H9 (cell line): ENCODE measurements around the gene OAS3. TPM values are rescaled to one million over a fixed set of nuclear protein-coding genes. Genes with fewer than 3 reads are reported as not detected.

Experiments
- DNase-seq: peaks from one replicate; pipeline ENCODE4 v3.0.0-alpha.2; 2017
- H2AFZ ChIP-seq: one replicate; pipeline ENCODE4 v1.6.1; 2013; ENCODE audit warnings: mild to moderate bottlenecking, low read length, control low read depth, moderate library complexity
- H2AK5ac ChIP-seq: 2 replicates; pipeline ENCODE4 v1.6.1; 2013; ENCODE audit warnings: low read length, control low read depth, mixed read lengths; ENCODE audit not compliant: insufficient read length
- H2BK120ac ChIP-seq: one replicate; pipeline ENCODE4 v1.6.1; 2013; ENCODE audit warnings: low read depth, mild to moderate bottlenecking, low read length, control low read depth, inconsistent platforms; ENCODE audit not compliant: poor library complexity, severe bottlenecking
- H2BK12ac ChIP-seq: 2 replicates; pipeline ENCODE4 v1.6.1; 2013; ENCODE audit warnings: low read length, control low read depth, mixed read lengths, low read depth; ENCODE audit not compliant: insufficient read length
- H2BK15ac ChIP-seq: 2 replicates; pipeline ENCODE4 v1.6.1; 2013; ENCODE audit warnings: low read depth, low read length, control low read depth
- H2BK20ac ChIP-seq: one replicate; pipeline ENCODE4 v1.6.1; 2013; ENCODE audit warnings: low read depth, mild to moderate bottlenecking, low read length, control low read depth, inconsistent platforms; ENCODE audit not compliant: poor library complexity, severe bottlenecking
- H2BK5ac ChIP-seq: 2 replicates; pipeline ENCODE4 v1.6.1; 2013; ENCODE audit warnings: low read length, control low read depth, mixed read lengths; ENCODE audit not compliant: insufficient read length
- H3K14ac ChIP-seq: 2 replicates; pipeline ENCODE4 v1.6.1; 2013; ENCODE audit warnings: low read length, control low read depth; ENCODE audit not compliant: insufficient read depth
- H3K18ac ChIP-seq: 2 replicates; pipeline ENCODE4 v1.6.1; 2013; ENCODE audit warnings: low read depth, mild to moderate bottlenecking, mixed read lengths, low read length, control low read depth; ENCODE audit not compliant: insufficient read length
- H3K23ac ChIP-seq: 2 replicates; pipeline ENCODE4 v1.6.1; 2013; ENCODE audit warnings: low read length, control low read depth, mixed read lengths, low read depth; ENCODE audit not compliant: insufficient read length
- H3K23me2 ChIP-seq: 2 replicates; pipeline ENCODE4 v1.6.1; 2013; ENCODE audit warnings: low read depth, mild to moderate bottlenecking, mixed read lengths, low read length, control low read depth; ENCODE audit not compliant: insufficient read length, poor library complexity, severe bottlenecking
- H3K27ac ChIP-seq: 2 replicates; pipeline ENCODE4 v1.5.1; 2013; ENCODE audit warnings: low read length, control low read depth, mixed read lengths, low read depth; ENCODE audit not compliant: insufficient read length
- H3K27me3 ChIP-seq: 2 replicates; pipeline ENCODE4 v1.6.1; 2013; ENCODE audit warnings: low read length, control low read depth, inconsistent platforms; ENCODE audit not compliant: insufficient read depth
- H3K4ac ChIP-seq: 2 replicates; pipeline ENCODE4 v1.6.1; 2013; ENCODE audit warnings: low read depth, mild to moderate bottlenecking, control low read depth, inconsistent platforms, low read length, moderate library complexity
- H3K4me1 ChIP-seq: 2 replicates; pipeline ENCODE4 v1.6.1; 2013; ENCODE audit warnings: low read length, control low read depth, inconsistent platforms; ENCODE audit not compliant: insufficient read depth
- H3K4me2 ChIP-seq: 2 replicates; pipeline ENCODE4 v1.6.1; 2013; ENCODE audit warnings: low read length, control low read depth, mixed read lengths; ENCODE audit not compliant: insufficient read length, insufficient read depth
- H3K56ac ChIP-seq: 2 replicates; pipeline ENCODE4 v1.6.1; 2013; ENCODE audit warnings: low read depth, mild to moderate bottlenecking, mixed read lengths, low read length, control low read depth; ENCODE audit not compliant: insufficient read length
- H3K79me1 ChIP-seq: 2 replicates; pipeline ENCODE4 v1.6.1; 2013; ENCODE audit warnings: low read depth, mild to moderate bottlenecking, moderate library complexity, low read length, control low read depth, inconsistent platforms; ENCODE audit not compliant: insufficient read depth, poor library complexity, severe bottlenecking
- H3K79me2 ChIP-seq: 2 replicates; pipeline ENCODE4 v1.6.1; 2013; ENCODE audit warnings: low read length, control low read depth, inconsistent platforms; ENCODE audit not compliant: insufficient read depth
- H3K9ac ChIP-seq: 2 replicates; pipeline ENCODE4 v1.6.1; 2013; ENCODE audit warnings: low read length, control low read depth, mixed read lengths; ENCODE audit not compliant: insufficient read length; ENCODE audit errors: extremely low read depth
- H3K9me3 ChIP-seq: one replicate; pipeline ENCODE4 v1.6.1; 2013; ENCODE audit warnings: low read depth, low read length, inconsistent platforms; ENCODE audit not compliant: control insufficient read depth
- H3T11ph ChIP-seq: one replicate; pipeline ENCODE4 v1.6.1; 2013; ENCODE audit warnings: mild to moderate bottlenecking, low read length, control low read depth, inconsistent platforms
- H4K20me1 ChIP-seq: one replicate; pipeline ENCODE4 v1.6.1; 2013; ENCODE audit not compliant: control insufficient read depth, insufficient read length, insufficient read depth
- H4K5ac ChIP-seq: 2 replicates; pipeline ENCODE4 v1.6.1; 2013; ENCODE audit warnings: low read depth, mild to moderate bottlenecking, mixed read lengths, low read length, control low read depth; ENCODE audit not compliant: insufficient read length
- H4K8ac ChIP-seq: replicated peaks from 2 replicates; pipeline ENCODE4 v1.6.1; 2013; ENCODE audit warnings: low read length, control low read depth, mixed read lengths, low read depth; ENCODE audit not compliant: insufficient read length
- H4K91ac ChIP-seq: 2 replicates; pipeline ENCODE4 v1.6.1; 2013; ENCODE audit warnings: low read depth, mild to moderate bottlenecking, moderate library complexity, mixed read lengths, low read length, control low read depth; ENCODE audit not compliant: insufficient read length
- H3K27ac Mint-ChIP-seq, 3 experiments: 2 replicates in 2 of 3; 3 replicates in 1 of 3; pipeline ENCODE4 v1.8.0; 2020 to 2021; ENCODE audit warnings: mixed read lengths in 3 of 3, mild to moderate bottlenecking in 1 of 3, moderate library complexity in 1 of 3
- H3K27me3 Mint-ChIP-seq: 2 replicates; pipeline ENCODE4 v1.8.0; 2021; ENCODE audit warnings: low read depth, mild to moderate bottlenecking, moderate library complexity, mixed read lengths
- H3K36me3 Mint-ChIP-seq, 3 experiments: 2 replicates in 2 of 3; 3 replicates in 1 of 3; pipeline ENCODE4 v1.8.0; 2020 to 2021; ENCODE audit warnings: low read depth in 3 of 3, mixed read lengths in 3 of 3; ENCODE audit not compliant: insufficient read depth in 1 of 3
- H3K4me1 Mint-ChIP-seq, 2 experiments: 2 replicates each; pipeline ENCODE4 v1.8.0; 2020; ENCODE audit warnings: mixed read lengths in 2 of 2
- H3K4me3 Mint-ChIP-seq, 2 experiments: 2 replicates in 1 of 2; 3 replicates in 1 of 2; pipeline ENCODE4 v1.8.0; 2020 to 2021; ENCODE audit warnings: mild to moderate bottlenecking in 2 of 2, mixed read lengths in 2 of 2, moderate library complexity in 1 of 2
- H3K9me3 Mint-ChIP-seq, 2 experiments: 2 replicates in 1 of 2; 3 replicates in 1 of 2; pipeline ENCODE4 v1.8.0; 2020; ENCODE audit warnings: mild to moderate bottlenecking in 2 of 2, mixed read lengths in 2 of 2, moderate library complexity in 1 of 2
- CTCF ChIP-seq: fragments of 200-600 bp; sonication (generic); conservative IDR thresholded peaks from 3 replicates; pipeline ENCODE4 v1.8.0; 2021; ENCODE audit warnings: antibody characterized with exemption, mild to moderate bottlenecking
- WGBS: extraction: QIAGEN DNeasy Blood & Tissue Kit; methylation state at CpG from one replicate; pipeline ENCODE4 v1.1.7; 2013; ENCODE audit warnings: missing lambda C conversion rate, low lambda C conversion rate, mixed read lengths; ENCODE audit not compliant: insufficient read length; ENCODE audit errors: extremely low coverage; 5-methylcytosine and 5-hydroxymethylcytosine counted together
- total RNA-seq: library from RNA; stranded (reverse); gene quantifications from 2 replicates; pipeline ENCODE4 v1.2.1, GENCODE V29; 2021

The OAS3 gene
- total RNA-seq, 1 experiment from 2014 or later: 0.81 TPM

- no CpG with 5 or more reads among the region's 4 CpGs for WGBS
- Histone ChIP-seq H2BK20ac (no peak overlapping the region), H3K4me2 (no peak overlapping the region), H4K8ac (no peak overlapping the region), H2BK5ac (no peak overlapping the region), H3K4ac (no peak overlapping the region), H3K23me2 (no peaks in the 10 kb centered on the region), H4K20me1 (no peaks in the 10 kb centered on the region), H2AFZ (no peak overlapping the region), H3K79me2 (no peaks in the 10 kb centered on the region), H2BK120ac (no peak overlapping the region), H3K56ac (no peak overlapping the region), H3K79me1 (no peaks in the 10 kb centered on the region), H3K4me1 (no peaks in the 10 kb centered on the region), H2BK15ac (no peak overlapping the region), H3K27ac (no peak overlapping the region), H4K91ac (no peak overlapping the region), H2AK5ac (no peak overlapping the region), H3K14ac (no peak overlapping the region), H3K9ac (no peak overlapping the region), H3K23ac (no peak overlapping the region), H2BK12ac (no peak overlapping the region), H3K9me3 (no peaks in the 10 kb centered on the region), H3T11ph (no peak overlapping the region), H3K27me3 (no peaks in the 10 kb centered on the region), H3K18ac (no peak overlapping the region), H4K5ac (no peak overlapping the region)
- H3K9me3 Mint-ChIP-seq: no peaks in the 10 kb centered on the region
- H3K27me3 Mint-ChIP-seq: peaks cover 6% of the 10 kb centered on the region
- no peak for TF ChIP-seq CTCF
- peaks cover 0 to 3% of the 10 kb centered on the region in 2 experiments; a peak in 2 of 4 replicates for H3K4me1 Mint-ChIP-seq
- H3K27ac Mint-ChIP-seq: no peak overlapping the region
- H3K36me3 Mint-ChIP-seq: no peaks in the 10 kb centered on the region
- H3K4me3 Mint-ChIP-seq: no peak overlapping the region
- DNase-seq: no peak
Measured at GRCh38 chr12:112973011-112973735, 34.9 kb downstream of the OAS3 start.
